HCT116 (cell line): ENCODE data around the gene TCEANC2. TPM values are rescaled to one million over a fixed set of nuclear protein-coding genes. Genes with fewer than 3 reads are reported as not detected.

Source experiments
- ATAC-seq: fragments of 200-7000 bp; cut with Tn5 transposase; 2 replicates; pipeline ENCODE4 v1.9.1; 2020; ENCODE audit warnings: mild to moderate bottlenecking, moderate library complexity
- BruUV-seq: library from RNA; stranded (reverse); fragments of 400-500 nt; replicated peaks from 2 replicates; lab custom pipeline; 2021; lab: Mats Ljungman, UMichigan
- CTCF ChIA-PET: fragments of 300-600 bp; sonication (Branson Sonifier 250); formaldehyde crosslinking; loops from one replicate; lab custom pipeline; 2021; ENCODE audit warnings: antibody characterized with exemption; lab: Charles Lee
- POLR2A ChIA-PET: fragments of 300-600, 350-600 bp; sonication (Branson Sonifier 250); formaldehyde crosslinking; loops from one replicate; lab custom pipeline; 2021; ENCODE audit warnings: antibody characterized with exemption; lab: Charles Lee
- RAD21 ChIA-PET, 2 experiments: fragments of 300-600 bp; sonication (Branson Sonifier 250); formaldehyde crosslinking; loops; one replicate each; lab custom pipeline; 2023; ENCODE audit warnings: low total read pairs in 2 of 2; ENCODE audit not compliant: uncharacterized antibody in 2 of 2, unreplicated experiment in 2 of 2, low non-redundant PET in 1 of 2; lab: Charles Lee
- DNase-seq: peaks from one replicate; pipeline ENCODE4 v3.0.0-alpha.2; 2010; ENCODE audit warnings: low read depth, low spot score
- H2AFZ ChIP-seq: fragments of 200-600 bp; shearing (Covaris generic), sonication (generic); 2 replicates; pipeline ENCODE4 v1.6.1; 2017; ENCODE audit warnings: low read depth, mixed run types, mixed read lengths, antibody characterized with exemption, low read length; ENCODE audit not compliant: poor library complexity, severe bottlenecking
- H3K27ac ChIP-seq: 2 replicates; pipeline ENCODE4 v1.5.1; 2012; ENCODE audit warnings: low read depth, low read length
- H3K27me3 ChIP-seq: fragments of 200-600 bp; sonication (generic); 2 replicates; pipeline ENCODE4 v1.6.1; 2016; ENCODE audit warnings: mixed run types, low read length, mixed read lengths; ENCODE audit not compliant: insufficient read depth
- H3K36me3 ChIP-seq, 2 experiments: fragments of 200-500 bp in 1 of 2; fragments of 200-600 bp in 1 of 2; sonication (Bioruptor generic) in 1 of 2; sonication (generic) in 1 of 2; 2 replicates each; pipeline versions ENCODE4 v1.5.1 to v1.6.1; 2014 to 2016; ENCODE audit warnings: low read length in 2 of 2, inconsistent platforms in 1 of 2, mixed read lengths in 1 of 2, mixed run types in 1 of 2; ENCODE audit not compliant: insufficient read depth in 2 of 2, control insufficient read depth in 1 of 2
- H3K4me1 ChIP-seq, 2 experiments: fragments of 200-600 bp in 1 of 2; sonication (generic) in 1 of 2; 2 replicates each; pipeline versions ENCODE4 v1.5.1 to v1.6.1; 2012 to 2017; ENCODE audit warnings: low read length in 2 of 2, inconsistent platforms in 1 of 2, mild to moderate bottlenecking in 1 of 2, mixed read lengths in 1 of 2, mixed run types in 1 of 2, moderate library complexity in 1 of 2; ENCODE audit not compliant: insufficient read depth in 2 of 2, control insufficient read depth in 1 of 2
- H3K4me2 ChIP-seq: fragments of 200-600 bp; sonication (generic); 2 replicates; pipeline ENCODE4 v1.6.1; 2017; ENCODE audit warnings: mixed run types, low read length, mixed read lengths
- H3K4me3 ChIP-seq, 2 experiments: fragments of 200-600 bp in 1 of 2; sonication (generic) in 1 of 2; replicated peaks in 1 of 2; 2 replicates each; pipeline ENCODE4 v1.5.1; 2011 to 2016; ENCODE audit warnings: low read length in 2 of 2, control low read depth in 1 of 2, low read depth in 1 of 2, mild to moderate bottlenecking in 1 of 2, mixed read lengths in 1 of 2, mixed run types in 1 of 2
- H3K79me2 ChIP-seq: fragments of 200-600 bp; sonication (generic); 2 replicates; pipeline ENCODE4 v1.6.1; 2017; ENCODE audit warnings: mild to moderate bottlenecking, mixed run types, low read length, moderate library complexity, mixed read lengths; ENCODE audit not compliant: insufficient read depth
- H3K9ac ChIP-seq: fragments of 200-600 bp; sonication (generic); 2 replicates; pipeline ENCODE4 v1.6.1; 2016; ENCODE audit warnings: low read length, mixed read lengths
- H3K9me2 ChIP-seq: fragments of 200-600 bp; sonication (generic), shearing (Covaris generic); 2 replicates; pipeline ENCODE4 v1.6.1; 2017; ENCODE audit warnings: mixed run types, mild to moderate bottlenecking, moderate library complexity; ENCODE audit not compliant: insufficient read depth
- H3K9me3 ChIP-seq, 2 experiments: fragments of 200-500 bp in 1 of 2; fragments of 200-600 bp in 1 of 2; sonication (Bioruptor generic) in 1 of 2; sonication (generic) in 1 of 2; 2 replicates each; pipeline ENCODE4 v1.6.1; 2014 to 2017; ENCODE audit warnings: low read length in 2 of 2, mixed read lengths in 2 of 2, inconsistent platforms in 1 of 2, low read depth in 1 of 2, mild to moderate bottlenecking in 1 of 2, mixed run types in 1 of 2, moderate library complexity in 1 of 2; ENCODE audit not compliant: control insufficient read depth in 1 of 2, insufficient read depth in 1 of 2
- H4K20me1 ChIP-seq: fragments of 200-600 bp; sonication (generic), shearing (Covaris generic); 2 replicates; pipeline ENCODE4 v1.6.1; 2017; ENCODE audit warnings: mixed run types, mild to moderate bottlenecking, moderate library complexity; ENCODE audit not compliant: insufficient read depth
- ATF3 ChIP-seq: IDR thresholded peaks from 2 replicates; pipeline ENCODE4 v1.6.1; 2012
- CBX3 ChIP-seq: IDR thresholded peaks from 2 replicates; pipeline ENCODE4 v1.6.1; 2012; ENCODE audit warnings: low read depth
- CTCF ChIP-seq, 3 experiments: fragments of 200-600 bp in 1 of 3; sonication (generic) in 1 of 3; IDR thresholded peaks in 2 of 3; conservative IDR thresholded peaks in 1 of 3; 2 replicates each; pipeline ENCODE4 v1.5.1; 2012 to 2017; ENCODE audit warnings: low read depth in 2 of 3, low read length in 2 of 3, antibody characterized with exemption in 1 of 3, borderline replicate concordance in 1 of 3, control low read depth in 1 of 3, mild to moderate bottlenecking in 1 of 3, mixed read lengths in 1 of 3, mixed run types in 1 of 3, moderate library complexity in 1 of 3; ENCODE audit not compliant: insufficient read depth in 1 of 3
- ELF1 ChIP-seq: IDR thresholded peaks from 2 replicates; pipeline ENCODE4 v1.6.1; 2012; ENCODE audit warnings: low read depth, borderline replicate concordance
- FOSL1 ChIP-seq: IDR thresholded peaks from 2 replicates; pipeline ENCODE4 v1.6.1; 2012; ENCODE audit warnings: low read depth
- JUND ChIP-seq: IDR thresholded peaks from 2 replicates; pipeline ENCODE4 v1.6.1; 2012
- POLR2A ChIP-seq: IDR thresholded peaks from 2 replicates; pipeline ENCODE4 v1.7.0; 2011; ENCODE audit warnings: borderline replicate concordance; ENCODE audit not compliant: insufficient read depth, insufficient read length; ENCODE audit errors: extremely low read depth
- RAD21 ChIP-seq: IDR thresholded peaks from 2 replicates; pipeline ENCODE4 v1.6.1; 2012; ENCODE audit warnings: low read depth, mild to moderate bottlenecking
- SIN3A ChIP-seq: IDR thresholded peaks from 2 replicates; pipeline ENCODE4 v1.6.1; 2012; ENCODE audit warnings: low read depth
- SP1 ChIP-seq: IDR thresholded peaks from 2 replicates; pipeline ENCODE4 v1.6.1; 2012; ENCODE audit warnings: low read depth
- TCF7L2 ChIP-seq: IDR thresholded peaks from 2 replicates; pipeline ENCODE4 v1.7.0; 2011; ENCODE audit warnings: borderline replicate concordance, inconsistent platforms; ENCODE audit not compliant: insufficient read depth, insufficient read length; ENCODE audit errors: extremely low read depth
- ZBTB33 ChIP-seq: IDR thresholded peaks from 2 replicates; pipeline ENCODE4 v1.6.1; 2011; ENCODE audit warnings: mild to moderate bottlenecking, low read length, moderate library complexity; ENCODE audit not compliant: insufficient replicate concordance; ENCODE audit errors: extremely low read depth
- ZNF274 ChIP-seq: fragments of 200-500 bp; sonication (Bioruptor generic); IDR thresholded peaks from 2 replicates; pipeline ENCODE4 v1.6.1; 2014; ENCODE audit warnings: mild to moderate bottlenecking, low read depth, low read length, inconsistent platforms
- intact Hi-C: fragments of 100-400 bp; cut with micrococcal nuclease; formaldehyde crosslinking; loops from 2 replicates; pipeline ENCODE4 v1.10.0; 2022
- total RNA-seq: library from RNA; stranded (reverse); gene quantifications from one replicate; pipeline ENCODE4 v1.2.1, GENCODE V29; 2021; ENCODE audit not compliant: unreplicated experiment

Gene TCEANC2
- total RNA-seq, 1 experiment from 2014 or later = 5.4 TPM

- no TSS peak for BruUV-seq
- H3K4me3 ChIP-seq = no peak overlapping the region
- intact Hi-C loops = no loop called here
- DNase-seq (no peak), ATAC-seq (no peak)
- CTCF ChIA-PET = interaction anchor here (0.8 to 2.0 kb wide), 3 partner anchors 7 to 371 kb away, joined by 3 to 7 read pairs (median 3); no protein-coding TSS in a partner anchor
- POLR2A ChIA-PET = no interaction called here
- H2AFZ ChIP-seq = no peak overlapping the region
- peaks cover 2 to 28% of the 10 kb centered on the region in 2 experiments; a peak in 3 of 4 replicates for H3K4me1 ChIP-seq
- H4K20me1 ChIP-seq = no peaks in the 10 kb centered on the region
- no peaks in the 10 kb centered on the region for H3K27me3 ChIP-seq
- TF ChIP-seq RAD21 (no peak), JUND (no peak), ZNF274 (no peak), CTCF (IDR thresholded peaks at IDR 0.05 in 2 of 3, conservative IDR thresholded peaks at IDR 0.05 in 1 of 3; ENCODE audit: borderline replicate concordance in 1 of 3, insufficient read depth in 1 of 3, low read depth in 2 of 3, low read length in 2 of 3) (no peak), ELF1 (no peak), FOSL1 (no peak), POLR2A (no peak), SIN3A (no peak), TCF7L2 (no peak), ZBTB33 (no peak), ATF3 (no peak), CBX3 (no peak), SP1 (no peak)
- no peak overlapping the region for H3K9ac ChIP-seq
- no peaks in the 10 kb centered on the region for H3K9me3 ChIP-seq
- H3K27ac ChIP-seq = no peak overlapping the region
- H3K9me2 ChIP-seq = no peaks in the 10 kb centered on the region
- H3K79me2 ChIP-seq = no peaks in the 10 kb centered on the region
- RAD21 ChIA-PET = no interaction called here
- H3K36me3 ChIP-seq = no peaks in the 10 kb centered on the region
- H3K4me2 ChIP-seq = no peak overlapping the region
Measured at GRCh38 chr1:54117815-54118563, 64.6 kb downstream of the TCEANC2 start.
